ENCODE results near the gene ZSWIM4. TPM values are rescaled to one million over a fixed set of nuclear protein-coding genes. Genes with fewer than 3 reads are reported as not detected.

ZSWIM4 gene
- total and polyA plus RNA-seq, 8 donors = 5.5 to 14.3 (median 7.7) TPM

GRCh38 chr19:13763265-13763664, 32.0 kb upstream of the ZSWIM4 start:
- Histone ChIP-seq H3K36me3 (peaks cover 0 to 54% of the 10 kb centered on the region in 2 donors), H3K4me1 (peaks cover 4 to 24% of the 10 kb centered on the region in 2 donors), H3K27ac (no peak overlapping the region), H3K27me3 (no peaks in the 10 kb centered on the region), H3K9me3 (no peaks in the 10 kb centered on the region), H3K4me3 (no peak overlapping the region)
- no peak for ATAC-seq
- no peak for DNase-seq
- intact Hi-C loops (cut with DNase I) = no loop called here
- no peak for TF ChIP-seq CTCF (IDR thresholded peaks at IDR 0.05)

- ATAC-seq = peak; percentile 90
- intact Hi-C loops (cut with DNase I) = no loop called here
- no peak for TF ChIP-seq CTCF (IDR thresholded peaks at IDR 0.05)
- Histone ChIP-seq H3K27me3 (no peaks in the 10 kb centered on the region), H3K9me3 (no peaks in the 10 kb centered on the region), H3K27ac (peak within 1 kb of the TSS in 1 of 2 donors; percentile 74), H3K4me1 (peaks cover 4 to 24% of the 10 kb centered on the region in 2 donors), H3K36me3 (peaks cover 0 to 54% of the 10 kb centered on the region in 2 donors), H3K4me3 (peak within 1 kb of the TSS; percentile 60 to 72)
- DNase-seq = peak; percentile 76 to 92 (median 87)
Measured at GRCh38 chr19:13764101-13764807, 31.0 kb upstream of the ZSWIM4 start, which contains the start of gene MRI1. TSS of gene MRI1 (plus strand) at chr19:13764522. CDS start at chr19:13764589, 67 bp downstream.

GRCh38 chr19:13764821-13765394, 30.3 kb upstream of the ZSWIM4 start:
- ATAC-seq (peak; percentile 40), DNase-seq (peak in 1 of 4 donors; percentile 89)
- Histone ChIP-seq H3K27ac (peak overlapping the region in 1 of 2 donors; percentile 74), H3K9me3 (no peaks in the 10 kb centered on the region), H3K27me3 (no peaks in the 10 kb centered on the region), H3K36me3 (peaks cover 0 to 54% of the 10 kb centered on the region in 2 donors), H3K4me1 (peaks cover 4 to 24% of the 10 kb centered on the region in 2 donors), H3K4me3 (peak overlapping the region; percentile 60 to 72)
- intact Hi-C loops (cut with DNase I) = no loop called here
- no peak for TF ChIP-seq CTCF (IDR thresholded peaks at IDR 0.05)

- H3K4me3 ChIP-seq = peak overlapping the region; percentile 60 to 72
- intact Hi-C loops (cut with DNase I) = no loop called here
- TF ChIP-seq CTCF (IDR thresholded peaks at IDR 0.05) = no peak
- peak overlapping the region in 1 of 2 donors; percentile 74 for H3K27ac ChIP-seq
- H3K27me3 ChIP-seq = no peaks in the 10 kb centered on the region
- ATAC-seq (no peak), DNase-seq (no peak)
- peaks cover 0 to 54% of the 10 kb centered on the region in 2 donors for H3K36me3 ChIP-seq
- no peaks in the 10 kb centered on the region for H3K9me3 ChIP-seq
- H3K4me1 ChIP-seq = peaks cover 4 to 24% of the 10 kb centered on the region in 2 donors
Measured at GRCh38 chr19:13765395-13766094, 29.7 kb upstream of the ZSWIM4 start.

- no peak for DNase-seq
- Histone ChIP-seq H3K4me3 (peak overlapping the region in 1 of 2 donors; percentile 72), H3K4me1 (peaks cover 4 to 24% of the 10 kb centered on the region in 2 donors), H3K9me3 (no peaks in the 10 kb centered on the region), H3K27ac (peak overlapping the region in 1 of 2 donors; percentile 74), H3K27me3 (no peaks in the 10 kb centered on the region), H3K36me3 (peaks cover 0 to 54% of the 10 kb centered on the region in 2 donors)
- no peak for TF ChIP-seq CTCF (IDR thresholded peaks at IDR 0.05)
- intact Hi-C loops (cut with DNase I) = no loop called here
- no peak for ATAC-seq
Measured at GRCh38 chr19:13766095-13766481, 29.2 kb upstream of the ZSWIM4 start.

Data from left lung (tissue), 10 donors.